Gastrocnemius medialis (tissue), 4 donors: ENCODE results near the gene PPP2R1B. TPM values are rescaled to one million over a fixed set of nuclear protein-coding genes. Genes with fewer than 3 reads are reported as not detected.

ENCODE experiments used
- ATAC-seq, 2 donors: fragments of 150-250 bp; one replicate each; pipeline ENCODE4 v1.9.1; 2016
- DNase-seq, 2 donors: peaks; one replicate each; pipeline ENCODE4 v3.0.0-alpha.2; 2019
- H3K27ac ChIP-seq, 4 donors: fragments of 200-600 bp; sonication (generic); 1 replicate in 1 of 4; 2 replicates in 3 of 4; pipeline ENCODE4 v1.5.1; 2016 to 2018; ENCODE audit warnings: mild to moderate bottlenecking in 2 of 4, moderate library complexity in 1 of 4
- H3K27me3 ChIP-seq, 3 donors: fragments of 200-600 bp; sonication (generic) in 2 of 3; 1 replicate in 1 of 3; 2 replicates in 2 of 3; pipeline versions ENCODE4 v1.5.1 to v1.6.0; 2016 to 2019; ENCODE audit warnings: mild to moderate bottlenecking in 1 of 3, moderate library complexity in 1 of 3
- H3K36me3 ChIP-seq, 2 donors: fragments of 200-600 bp; sonication (generic) in 1 of 2; one replicate each; pipeline ENCODE4 v1.5.1; 2017 to 2018
- H3K4me1 ChIP-seq, 2 donors: fragments of 200-600 bp; sonication (generic) in 1 of 2; one replicate each; pipeline ENCODE4 v1.5.1; 2016 to 2017; ENCODE audit warnings: mild to moderate bottlenecking in 2 of 2
- H3K4me3 ChIP-seq, 4 donors: fragments of 200-600 bp; sonication (generic) in 3 of 4; 1 replicate in 1 of 4; 2 replicates in 3 of 4; pipeline ENCODE4 v1.5.1; 2016 to 2019; ENCODE audit warnings: mild to moderate bottlenecking in 2 of 4
- H3K9me3 ChIP-seq, 3 donors: fragments of 200-600 bp; sonication (generic) in 2 of 3; 1 replicate in 1 of 3; 2 replicates in 2 of 3; pipeline ENCODE4 v1.5.1; 2016 to 2019
- CTCF ChIP-seq, 5 experiments: fragments of 450-650 bp in 3 of 5; fragments of 200-600 bp in 2 of 5; sonication (generic) in 2 of 5; IDR thresholded peaks in 4 of 5; conservative IDR thresholded peaks in 1 of 5; 1 replicate in 4 of 5; 2 replicates in 1 of 5; pipeline ENCODE4 v1.5.1; 2016 to 2019; ENCODE audit warnings: antibody characterized with exemption in 5 of 5, mild to moderate bottlenecking in 3 of 5, moderate library complexity in 3 of 5
- POLR2A ChIP-seq, 2 donors: fragments of 450-650 bp; IDR thresholded peaks; one replicate each; pipeline ENCODE4 v1.6.1; 2017; ENCODE audit warnings: antibody characterized with exemption in 2 of 2, mild to moderate bottlenecking in 2 of 2, moderate library complexity in 2 of 2
- in situ Hi-C, 4 donors: fragments of 200-750 bp; cut with MboI; loops; one replicate each; pipeline versions ENCODE4 v1.15.0 to v1.8.0; 2017; ENCODE audit warnings: low sequenced_read_pairs in 4 of 4
- intact Hi-C: fragments of 100-400 bp; cut with DNase I; formaldehyde crosslinking; loops from one replicate; pipeline ENCODE4 v1.15.1; 2023; ENCODE audit warnings: low total_unique reads
- total RNA-seq, 4 donors: library from RNA; depleted of rRNA; stranded (reverse); fragments of >200 nt; gene quantifications; one replicate each; pipeline versions ENCODE4 v1.1.0 to v1.2.3, GENCODE V29; 2016

PPP2R1B gene
- total RNA-seq, 4 donors from 2014 or later: 7.3 to 16.0 (median 9.4) TPM

GRCh38 chr11:111782109-111782741, 16.0 kb upstream of the PPP2R1B start:
- no peak overlapping the region for H3K4me3 ChIP-seq
- peaks cover 14 to 15% of the 10 kb centered on the region in 2 donors for H3K4me1 ChIP-seq
- no peaks in the 10 kb centered on the region for H3K9me3 ChIP-seq
- no peaks in the 10 kb centered on the region for H3K27me3 ChIP-seq
- TF ChIP-seq POLR2A (IDR thresholded peaks at IDR 0.05): no peak
- no peak for TF ChIP-seq CTCF (IDR thresholded peaks at IDR 0.05 in 4 of 5, conservative IDR thresholded peaks at IDR 0.05 in 1 of 5)
- no peak for DNase-seq
- ATAC-seq: no peak
- H3K27ac ChIP-seq: no peak overlapping the region
- H3K36me3 ChIP-seq: peaks cover 0 to 11% of the 10 kb centered on the region in 2 donors
- in situ Hi-C loops: loop anchor here in 1 of 4 donors (5.0 to 10.0 kb wide), 2 partner anchors 63 to 180 kb away; partner anchors contain the start of gene SIK2
- intact Hi-C loops: no loop called here

- no peaks in the 10 kb centered on the region for H3K36me3 ChIP-seq
- H3K27ac ChIP-seq: no peak overlapping the region
- ATAC-seq (no peak), DNase-seq (no peak)
- in situ Hi-C loops: loop anchor here in 3 of 4 donors (5.0 to 10.0 kb wide), 3 partner anchors 63 to 214 kb away; partner anchors contain the start of gene SIK2 (in 3 of the 3)
- TF ChIP-seq CTCF (IDR thresholded peaks at IDR 0.05 in 4 of 5, conservative IDR thresholded peaks at IDR 0.05 in 1 of 5) (no peak), POLR2A (IDR thresholded peaks at IDR 0.05) (no peak)
- no peaks in the 10 kb centered on the region for H3K9me3 ChIP-seq
- peaks cover 0 to 7% of the 10 kb centered on the region in 2 donors for H3K4me1 ChIP-seq
- intact Hi-C loops: no loop called here
- H3K4me3 ChIP-seq: no peak overlapping the region
- H3K27me3 ChIP-seq: no peaks in the 10 kb centered on the region
Observed at GRCh38 chr11:111779118-111779517, 12.9 kb upstream of the PPP2R1B start.

GRCh38 chr11:111778047-111778558, 11.9 kb upstream of the PPP2R1B start:
- no peak for ATAC-seq
- no peak for TF ChIP-seq POLR2A (IDR thresholded peaks at IDR 0.05)
- no peak for TF ChIP-seq CTCF (IDR thresholded peaks at IDR 0.05 in 4 of 5, conservative IDR thresholded peaks at IDR 0.05 in 1 of 5)
- Histone ChIP-seq H3K27me3 (no peaks in the 10 kb centered on the region), H3K4me3 (no peak overlapping the region), H3K4me1 (peaks cover 0 to 7% of the 10 kb centered on the region in 2 donors), H3K9me3 (no peaks in the 10 kb centered on the region), H3K36me3 (no peaks in the 10 kb centered on the region), H3K27ac (no peak overlapping the region)
- DNase-seq: no peak
- intact Hi-C loops (no loop called here), in situ Hi-C loops (loop anchor here in 3 of 4 donors (5.0 to 10.0 kb wide), 3 partner anchors 64 to 213 kb away; partner anchors contain the start of gene SIK2 (in 3 of the 3))

- ATAC-seq (peak; percentile 90 to 94), DNase-seq (no peak)
- TF ChIP-seq POLR2A (IDR thresholded peaks at IDR 0.05) (no peak), CTCF (IDR thresholded peaks at IDR 0.05 in 4 of 5, conservative IDR thresholded peaks at IDR 0.05 in 1 of 5) (peak; percentile 70 to 81 (median 78))
- no peaks in the 10 kb centered on the region for H3K36me3 ChIP-seq
- no peak overlapping the region for H3K4me3 ChIP-seq
- H3K27me3 ChIP-seq: no peaks in the 10 kb centered on the region
- in situ Hi-C loops (loop anchor here in 3 of 4 donors (5.0 to 10.0 kb wide), 3 partner anchors 65 to 213 kb away; partner anchors contain the start of gene SIK2 (in 3 of the 3)), intact Hi-C loops (loop anchor here (1.0 to 2.0 kb wide), 3 partner anchors 63 to 213 kb away; partner anchors contain the start of gene SIK2)
- H3K9me3 ChIP-seq: no peaks in the 10 kb centered on the region
- peak overlapping the region in 1 of 4 donors; percentile 6 for H3K27ac ChIP-seq
- H3K4me1 ChIP-seq: peaks cover 0 to 7% of the 10 kb centered on the region in 2 donors
Observed at GRCh38 chr11:111777094-111778046, 11.2 kb upstream of the PPP2R1B start.
